Thyroid gland (tissue), 4 donors: ENCODE results near the gene NDST1. TPM values are rescaled to one million over a fixed set of nuclear protein-coding genes. Genes with fewer than 3 reads are reported as not detected.

Experiments used
- DNase-seq, 2 donors: peaks; one replicate each; pipeline ENCODE4 v3.0.0-alpha.2; 2019
- H3K27ac ChIP-seq, 3 donors: fragments of 200-600 bp; sonication (generic); 1 replicate in 2 of 3; 2 replicates in 1 of 3; pipeline ENCODE4 v1.5.1; 2016 to 2019; ENCODE audit warnings: mild to moderate bottlenecking in 1 of 3, moderate library complexity in 1 of 3
- H3K27me3 ChIP-seq: fragments of 200-600 bp; sonication (generic); one replicate; pipeline ENCODE4 v1.5.1; 2019
- H3K36me3 ChIP-seq, 2 donors: fragments of 200-600 bp; sonication (generic); one replicate each; pipeline ENCODE4 v1.5.1; 2016 to 2019
- H3K4me1 ChIP-seq, 2 donors: fragments of 200-600 bp; sonication (generic); one replicate each; pipeline ENCODE4 v1.5.1; 2017 to 2019
- H3K4me3 ChIP-seq, 3 donors: fragments of 200-600 bp; sonication (generic); replicated peaks in 1 of 3; 1 replicate in 2 of 3; 2 replicates in 1 of 3; pipeline ENCODE4 v1.5.1; 2016; ENCODE audit warnings: mild to moderate bottlenecking in 1 of 3
- H3K9me3 ChIP-seq: fragments of 200-600 bp; sonication (generic); one replicate; pipeline ENCODE4 v1.5.1; 2017
- POLR2A ChIP-seq, 2 donors: fragments of 450-650 bp; IDR thresholded peaks; one replicate each; pipeline ENCODE4 v1.6.1; 2017; ENCODE audit warnings: antibody characterized with exemption in 2 of 2, mild to moderate bottlenecking in 2 of 2, moderate library complexity in 1 of 2
- WGBS, 2 donors: methylation state at CpG; one replicate each; pipeline ENCODE4 v1.1.5; 2017; 5-methylcytosine and 5-hydroxymethylcytosine counted together
- intact Hi-C: fragments of 100-400 bp; cut with DNase I; formaldehyde crosslinking; loops from one replicate; pipeline ENCODE4 v1.15.1; 2023
- total RNA-seq, 4 donors: library from RNA; depleted of rRNA; stranded (reverse); fragments of >200 nt; gene quantifications; one replicate each; pipeline ENCODE4 v1.2.3, GENCODE V29; 2016
- TF ChIP-seq, protein P1 (sequence below), 6 experiments: fragments of 200-600 bp in 3 of 6; fragments of 450-650 bp in 3 of 6; sonication (generic) in 3 of 6; IDR thresholded peaks; one replicate each; pipeline ENCODE4 v1.5.1; 2016 to 2019; ENCODE audit warnings: antibody characterized with exemption in 6 of 6, mild to moderate bottlenecking in 2 of 6, inconsistent platforms in 1 of 6, moderate library complexity in 1 of 6

The NDST1 gene
- total RNA-seq, 4 donors from 2014 or later: 84.9 to 171 (median 113) TPM

DNA sequence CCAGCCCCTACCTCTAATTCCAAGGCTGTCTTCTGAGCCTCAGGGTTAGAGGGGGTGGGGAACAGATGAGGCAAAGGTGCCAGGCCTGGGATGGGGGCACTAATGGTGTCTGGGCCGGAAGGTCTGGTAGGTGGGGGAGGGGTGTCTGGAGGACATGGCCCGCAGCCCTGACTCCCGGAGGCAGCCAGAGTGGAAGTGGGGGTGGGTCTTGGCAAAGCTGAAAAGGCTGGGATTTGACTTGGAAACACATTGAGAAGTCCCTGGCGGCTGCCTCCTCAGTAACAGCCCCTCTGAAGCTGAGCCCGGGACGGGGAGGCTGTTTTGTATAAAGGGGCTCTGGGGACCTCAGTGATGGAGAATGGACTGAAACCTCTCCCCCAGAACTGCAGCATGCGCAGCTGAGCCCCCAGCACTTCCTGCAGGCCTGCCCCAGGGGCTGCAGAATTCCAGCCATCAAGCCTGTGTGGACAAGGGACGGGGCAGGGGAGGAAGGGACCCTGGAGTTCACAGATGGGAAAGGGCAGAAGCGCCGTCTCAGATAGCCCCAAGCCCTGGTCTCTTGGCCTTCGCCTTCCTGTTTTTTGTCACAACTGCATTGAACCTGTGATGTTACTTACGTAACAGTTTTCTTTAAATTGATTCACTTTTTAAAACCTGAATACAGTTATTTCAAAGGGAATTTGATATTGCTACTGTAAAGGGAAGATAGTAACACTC lies 83.2 kb downstream of the NDST1 start:
- Histone ChIP-seq H3K27ac (no peak overlapping the region), H3K4me3 (no peak overlapping the region), H3K4me1 (peaks cover 0 to 39% of the 10 kb centered on the region in 2 donors), H3K27me3 (no peaks in the 10 kb centered on the region), H3K36me3 (no peaks in the 10 kb centered on the region), H3K9me3 (no peaks in the 10 kb centered on the region)
- 47% methylated on average over 12 of the region's 12 CpGs for WGBS, 2 donors
- intact Hi-C loops: no loop called here
- TF ChIP-seq, protein P1, sequence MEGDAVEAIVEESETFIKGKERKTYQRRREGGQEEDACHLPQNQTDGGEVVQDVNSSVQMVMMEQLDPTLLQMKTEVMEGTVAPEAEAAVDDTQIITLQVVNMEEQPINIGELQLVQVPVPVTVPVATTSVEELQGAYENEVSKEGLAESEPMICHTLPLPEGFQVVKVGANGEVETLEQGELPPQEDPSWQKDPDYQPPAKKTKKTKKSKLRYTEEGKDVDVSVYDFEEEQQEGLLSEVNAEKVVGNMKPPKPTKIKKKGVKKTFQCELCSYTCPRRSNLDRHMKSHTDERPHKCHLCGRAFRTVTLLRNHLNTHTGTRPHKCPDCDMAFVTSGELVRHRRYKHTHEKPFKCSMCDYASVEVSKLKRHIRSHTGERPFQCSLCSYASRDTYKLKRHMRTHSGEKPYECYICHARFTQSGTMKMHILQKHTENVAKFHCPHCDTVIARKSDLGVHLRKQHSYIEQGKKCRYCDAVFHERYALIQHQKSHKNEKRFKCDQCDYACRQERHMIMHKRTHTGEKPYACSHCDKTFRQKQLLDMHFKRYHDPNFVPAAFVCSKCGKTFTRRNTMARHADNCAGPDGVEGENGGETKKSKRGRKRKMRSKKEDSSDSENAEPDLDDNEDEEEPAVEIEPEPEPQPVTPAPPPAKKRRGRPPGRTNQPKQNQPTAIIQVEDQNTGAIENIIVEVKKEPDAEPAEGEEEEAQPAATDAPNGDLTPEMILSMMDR (IDR thresholded peaks at IDR 0.05): no peak
- TF ChIP-seq POLR2A (IDR thresholded peaks at IDR 0.05): no peak
- DNase-seq: peak in 1 of 2 donors; percentile 19

DNA sequence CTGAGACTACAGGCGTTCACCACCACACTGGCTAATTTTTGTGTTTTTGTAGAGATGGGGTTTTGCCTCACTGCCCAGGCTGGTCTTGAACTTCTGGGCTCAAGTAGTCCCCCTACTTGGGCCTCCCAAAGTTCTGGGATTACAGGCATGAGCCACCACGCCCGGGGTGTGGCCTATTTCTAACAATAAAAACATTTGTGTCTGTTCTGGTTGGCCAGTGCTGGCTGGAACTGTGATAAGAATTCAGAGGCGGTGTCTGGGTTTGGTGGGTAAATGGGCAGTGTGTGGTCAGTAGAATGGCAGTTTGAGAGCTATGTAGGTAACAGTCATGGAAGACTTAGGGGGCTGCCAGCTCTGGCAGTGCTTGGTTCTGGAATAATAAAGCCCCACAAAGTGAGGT lies 85.7 kb downstream of the NDST1 start:
- 69 to 88% methylated on average over 4 of the region's 4 CpGs for WGBS, 2 donors
- no peak overlapping the region for H3K4me3 ChIP-seq
- H3K4me1 ChIP-seq: peaks cover 0 to 39% of the 10 kb centered on the region in 2 donors
- H3K27ac ChIP-seq: no peak overlapping the region
- no peaks in the 10 kb centered on the region for H3K36me3 ChIP-seq
- H3K27me3 ChIP-seq: no peaks in the 10 kb centered on the region
- no peak for DNase-seq
- intact Hi-C loops: no loop called here
- TF ChIP-seq, protein P1 (IDR thresholded peaks at IDR 0.05): no peak
- TF ChIP-seq POLR2A (IDR thresholded peaks at IDR 0.05): no peak
- no peaks in the 10 kb centered on the region for H3K9me3 ChIP-seq

DNA sequence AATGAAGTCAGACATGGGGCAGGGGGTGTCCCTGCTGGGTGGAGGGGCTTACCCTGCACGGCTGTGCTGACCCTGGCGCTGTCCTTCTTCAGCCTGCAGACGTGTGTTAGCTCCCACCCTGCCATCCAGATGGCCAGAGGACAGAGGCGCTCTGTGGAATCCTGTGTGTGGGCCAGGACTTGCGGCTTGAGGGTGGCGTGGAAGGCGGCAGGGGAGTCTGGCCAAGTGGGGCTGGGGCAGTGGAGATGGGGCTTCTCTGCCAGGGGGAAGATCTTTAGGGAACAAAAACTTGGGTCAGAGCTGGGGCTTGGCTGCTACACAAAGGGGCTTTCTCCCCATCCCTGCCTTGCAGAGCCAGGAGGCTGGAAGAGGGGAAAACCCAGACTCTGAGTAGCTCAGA lies 86.1 kb downstream of the NDST1 start:
- H3K27me3 ChIP-seq: no peaks in the 10 kb centered on the region
- no peaks in the 10 kb centered on the region for H3K9me3 ChIP-seq
- TF ChIP-seq, protein P1 (IDR thresholded peaks at IDR 0.05): no peak
- TF ChIP-seq POLR2A (IDR thresholded peaks at IDR 0.05): no peak
- H3K36me3 ChIP-seq: no peaks in the 10 kb centered on the region
- peaks cover 0 to 39% of the 10 kb centered on the region in 2 donors for H3K4me1 ChIP-seq
- intact Hi-C loops: no loop called here
- no peak overlapping the region for H3K27ac ChIP-seq
- no peak overlapping the region for H3K4me3 ChIP-seq
- WGBS, 2 donors: 83 to 89% methylated on average over 6 to 7 of the region's 7 CpGs
- no peak for DNase-seq

DNA sequence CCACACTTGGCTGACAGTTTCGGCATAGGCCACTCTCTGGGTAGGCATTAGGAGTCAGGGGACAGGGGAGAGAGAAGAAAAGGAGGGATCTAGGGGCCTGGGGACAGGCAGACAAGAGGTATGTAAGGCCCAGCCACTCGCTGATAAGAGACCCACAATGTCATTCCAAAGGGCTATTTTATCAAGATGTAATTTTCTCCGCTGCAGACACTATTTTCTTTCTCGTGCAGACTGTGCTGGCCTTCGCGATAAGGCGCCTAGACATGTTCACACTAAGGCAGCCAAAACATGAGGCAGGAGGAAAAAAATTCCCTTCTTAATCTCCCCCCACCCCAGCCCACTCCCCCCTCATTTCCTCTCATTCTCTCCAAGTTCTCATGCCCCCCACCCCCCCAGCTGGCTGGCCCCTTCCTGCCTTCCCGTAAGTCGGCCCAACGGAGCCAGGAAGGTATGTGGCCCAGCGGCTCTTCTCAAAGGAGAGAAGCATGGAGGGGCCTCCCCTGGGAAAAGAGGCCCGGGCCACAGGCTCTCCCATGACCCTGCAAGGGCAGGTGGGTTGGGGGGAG lies 87.6 kb downstream of the NDST1 start:
- H3K4me1 ChIP-seq: peaks cover 0 to 48% of the 10 kb centered on the region in 2 donors
- H3K36me3 ChIP-seq: no peaks in the 10 kb centered on the region
- no peaks in the 10 kb centered on the region for H3K9me3 ChIP-seq
- no peak for DNase-seq
- H3K4me3 ChIP-seq: no peak overlapping the region
- 68% methylated on average over 12 of the region's 12 CpGs for WGBS, 2 donors
- peak overlapping the region in 1 of 3 donors; percentile 16 for H3K27ac ChIP-seq
- intact Hi-C loops: no loop called here
- TF ChIP-seq POLR2A (IDR thresholded peaks at IDR 0.05): no peak
- TF ChIP-seq, protein P1 (IDR thresholded peaks at IDR 0.05): no peak
- no peaks in the 10 kb centered on the region for H3K27me3 ChIP-seq

DNA sequence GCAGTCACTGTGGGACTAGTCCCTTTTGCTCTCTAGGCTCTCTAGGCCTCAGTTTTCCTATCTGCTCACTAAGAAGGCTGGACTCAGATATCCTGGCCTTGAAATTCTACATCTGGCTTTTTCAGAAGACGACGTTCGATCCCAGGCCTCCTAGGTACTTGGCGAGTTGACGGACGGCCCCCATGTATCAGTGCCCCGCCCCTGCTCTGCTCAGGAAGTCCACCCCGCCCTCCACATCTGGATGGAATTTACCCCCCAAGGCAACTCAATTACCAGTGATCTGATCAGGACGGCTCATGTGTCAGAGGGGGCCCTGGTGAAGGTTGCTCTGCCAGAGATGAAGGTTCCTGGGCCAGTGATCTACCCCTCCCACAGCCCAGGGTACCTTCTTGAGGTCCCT lies 88.4 kb downstream of the NDST1 start:
- Histone ChIP-seq H3K4me3 (no peak overlapping the region), H3K9me3 (no peaks in the 10 kb centered on the region), H3K36me3 (no peaks in the 10 kb centered on the region), H3K27me3 (no peaks in the 10 kb centered on the region), H3K27ac (peak overlapping the region in 2 of 3 donors; percentile 16 to 36), H3K4me1 (peaks cover 0 to 40% of the 10 kb centered on the region in 2 donors)
- intact Hi-C loops: no loop called here
- no peak for DNase-seq
- TF ChIP-seq, protein P1 (IDR thresholded peaks at IDR 0.05): no peak
- TF ChIP-seq POLR2A (IDR thresholded peaks at IDR 0.05): no peak
- 84 to 91% methylated on average over 9 of the region's 9 CpGs for WGBS, 2 donors
